Cerebellar cortex (tissue), 1 donor: Measurements from ENCODE around the gene KLF18.
"Not testable (repeated sequence)": the region's sequence is repeated elsewhere in the genome, so short reads cannot be mapped to it uniquely, and the experiment has no call there.

Experiments used
- DNase-seq: peaks from one replicate; pipeline ENCODE4 v3.0.0-alpha.2; 2015; ENCODE audit warnings: low spot score

The KLF18 gene

GRCh38 chr1:44141531-44141930 is at the start of gene KLF18:
Gene KLF18, minus strand, starts transcription at chr1:44141631. Its CDS starts 0 bp downstream, at chr1:44141631.
- no peak for DNase-seq

GRCh38 chr1:44174630-44175029 is 33.2 kb upstream of the KLF18 start:
- no peak for DNase-seq

- DNase-seq: no peak
Measured at GRCh38 chr1:44170281-44170823, 28.9 kb upstream of the KLF18 start.

GRCh38 chr1:44168520-44169098 is 27.2 kb upstream of the KLF18 start:
- DNase-seq: no peak

GRCh38 chr1:44161546-44161945 is 20.1 kb upstream of the KLF18 start:
- no peak for DNase-seq

GRCh38 chr1:44158871-44159270 is 17.4 kb upstream of the KLF18 start:
- DNase-seq: no peak

- no peak for DNase-seq
Measured at GRCh38 chr1:44157903-44158302, 16.5 kb upstream of the KLF18 start.

GRCh38 chr1:44154049-44154448 is 12.6 kb upstream of the KLF18 start:
- DNase-seq: no peak

- no peak for DNase-seq
Measured at GRCh38 chr1:44152692-44153091, 11.3 kb upstream of the KLF18 start.

- DNase-seq: no peak
Measured at GRCh38 chr1:44151808-44152207, 10.4 kb upstream of the KLF18 start.

GRCh38 chr1:44151332-44151731 is 9.9 kb upstream of the KLF18 start:
- DNase-seq: no peak

GRCh38 chr1:44147582-44147981 is 6.2 kb upstream of the KLF18 start:
- DNase-seq: no peak

- DNase-seq: no peak
Measured at GRCh38 chr1:44146536-44147361, 5.3 kb upstream of the KLF18 start.

GRCh38 chr1:44144962-44145756 is 3.7 kb upstream of the KLF18 start:
- no peak for DNase-seq

- DNase-seq: not testable (repeated sequence)
Measured at GRCh38 chr1:44139565-44139964, 1.9 kb downstream of the KLF18 start.

GRCh38 chr1:44138239-44138638 is 3.2 kb downstream of the KLF18 start:
- DNase-seq: no peak

- no peak for DNase-seq
Measured at GRCh38 chr1:44135886-44136285, 5.5 kb downstream of the KLF18 start.

- no peak for DNase-seq
Measured at GRCh38 chr1:44134071-44134920, 7.1 kb downstream of the KLF18 start.

GRCh38 chr1:44131411-44131810 is 10.0 kb downstream of the KLF18 start:
- no peak for DNase-seq

GRCh38 chr1:44129616-44130500 is 11.6 kb downstream of the KLF18 start:
- DNase-seq: no peak
